ENCODE data around the gene ZSCAN10.

- no peak for TF ChIP-seq POLR2AphosphoS5 (IDR thresholded peaks at IDR 0.05)
- TF ChIP-seq CTCF (IDR thresholded peaks at IDR 0.05) = no peak
- no peak for TF ChIP-seq POLR2A (IDR thresholded peaks at IDR 0.05)
- no peak for TF ChIP-seq EP300 (IDR thresholded peaks at IDR 0.05)
Observed at GRCh38 chr16:3058139-3059030, 40.7 kb downstream of the ZSCAN10 start.

Data from sigmoid colon (tissue), 4 donors.